ENCODE results near the gene RAP1GAP2. TPM values are rescaled to one million over a fixed set of nuclear protein-coding genes. Genes with fewer than 3 reads are reported as not detected.
"Not testable (repeated sequence)": the region's sequence is repeated elsewhere in the genome, so short reads cannot be mapped to it uniquely, and the experiment has no call there.

Gene RAP1GAP2
- polyA plus RNA-seq, 1 donor, result 21.3 TPM

DNA sequence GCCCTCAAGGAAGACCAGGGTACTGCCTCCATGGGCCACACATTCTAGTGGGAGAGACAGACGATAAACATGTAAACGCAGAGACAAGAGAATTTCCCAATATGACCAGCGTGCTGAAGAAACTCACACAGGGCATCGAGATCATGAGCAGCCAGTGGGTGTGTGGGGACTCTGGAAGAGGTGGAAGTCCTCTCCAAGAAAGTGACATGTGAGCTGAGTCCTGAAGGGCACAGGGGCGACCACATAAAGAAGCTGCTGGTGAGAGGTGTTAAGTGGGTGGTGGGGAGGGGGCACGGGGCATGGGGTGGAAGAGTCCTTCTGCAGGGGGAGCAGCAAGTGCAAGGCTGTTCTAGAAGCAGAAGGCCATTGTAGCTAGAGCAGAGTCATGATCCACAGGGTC, 21.0 kb upstream of the RAP1GAP2 start:
- H3K36me3 ChIP-seq (ENCODE audit: control insufficient read depth, insufficient read depth, low read length), result no peaks in the 10 kb centered on the region
- no peak overlapping the region for H3K27ac ChIP-seq (ENCODE audit: low read length)
- H3K9me3 ChIP-seq (ENCODE audit: control insufficient read depth, low read depth, low read length), result no peaks in the 10 kb centered on the region
- peaks cover 22% of the 10 kb centered on the region for H3K27me3 ChIP-seq (ENCODE audit: control insufficient read depth, insufficient read depth, low read length)
- DNase-seq, result peak in 1 of 2 donors; percentile 36
- whole genome bisulfite sequencing (ENCODE audit: insufficient coverage, low lambda C conversion rate), result no CpG with 5 or more reads among the region's 6 CpGs
- H3K4me1 ChIP-seq (ENCODE audit: control insufficient read depth, insufficient read depth, low read length), result peaks cover 6% of the 10 kb centered on the region
- no peak overlapping the region for H3K4me3 ChIP-seq (ENCODE audit: low read length)

DNA sequence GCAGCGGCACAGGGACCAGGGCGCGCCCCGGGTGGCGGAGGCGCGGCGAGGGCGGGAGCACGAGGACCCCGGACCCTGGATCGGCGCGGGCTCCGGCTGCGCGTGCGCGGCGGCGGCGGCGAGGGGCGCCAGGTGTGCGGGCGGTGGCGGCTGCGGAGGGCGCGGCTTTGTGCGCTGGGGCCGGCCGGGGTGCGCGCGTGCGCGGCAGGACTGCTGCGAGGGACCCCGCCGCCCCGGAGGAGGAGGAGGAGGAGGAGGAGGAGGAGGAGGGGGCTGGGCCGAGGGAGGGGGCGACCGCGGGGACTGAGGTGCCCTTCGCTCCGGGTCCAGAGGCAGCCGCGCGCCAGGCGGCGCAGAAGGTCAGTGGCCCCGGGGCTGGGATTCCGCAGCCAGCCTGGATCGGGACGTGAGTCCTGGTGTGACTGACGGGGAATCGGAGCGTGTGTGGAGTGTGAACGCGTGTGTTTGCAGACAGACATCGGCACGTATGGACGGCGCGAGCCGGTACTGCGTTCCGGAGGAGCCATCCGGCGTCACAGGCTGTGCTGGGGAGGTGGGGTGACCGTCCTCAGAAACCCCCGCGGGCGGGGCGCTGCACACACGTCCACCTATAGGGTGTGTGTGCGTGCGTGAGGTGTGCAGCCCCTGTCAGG, 19.5 kb upstream of the RAP1GAP2 start:
- peak; percentile 43 to 84 for DNase-seq
- Histone ChIP-seq H3K27me3 (ENCODE audit: control insufficient read depth, insufficient read depth, low read length) (peaks cover 22% of the 10 kb centered on the region), H3K4me1 (ENCODE audit: control insufficient read depth, insufficient read depth, low read length) (peaks cover 6% of the 10 kb centered on the region), H3K36me3 (ENCODE audit: control insufficient read depth, insufficient read depth, low read length) (no peaks in the 10 kb centered on the region), H3K27ac (ENCODE audit: low read length) (no peak overlapping the region), H3K9me3 (ENCODE audit: control insufficient read depth, low read depth, low read length) (no peaks in the 10 kb centered on the region), H3K4me3 (ENCODE audit: low read length) (peak overlapping the region; percentile 51)
- WGBS (ENCODE audit: insufficient coverage, low lambda C conversion rate), result no CpG with 5 or more reads among the region's 80 CpGs

DNA sequence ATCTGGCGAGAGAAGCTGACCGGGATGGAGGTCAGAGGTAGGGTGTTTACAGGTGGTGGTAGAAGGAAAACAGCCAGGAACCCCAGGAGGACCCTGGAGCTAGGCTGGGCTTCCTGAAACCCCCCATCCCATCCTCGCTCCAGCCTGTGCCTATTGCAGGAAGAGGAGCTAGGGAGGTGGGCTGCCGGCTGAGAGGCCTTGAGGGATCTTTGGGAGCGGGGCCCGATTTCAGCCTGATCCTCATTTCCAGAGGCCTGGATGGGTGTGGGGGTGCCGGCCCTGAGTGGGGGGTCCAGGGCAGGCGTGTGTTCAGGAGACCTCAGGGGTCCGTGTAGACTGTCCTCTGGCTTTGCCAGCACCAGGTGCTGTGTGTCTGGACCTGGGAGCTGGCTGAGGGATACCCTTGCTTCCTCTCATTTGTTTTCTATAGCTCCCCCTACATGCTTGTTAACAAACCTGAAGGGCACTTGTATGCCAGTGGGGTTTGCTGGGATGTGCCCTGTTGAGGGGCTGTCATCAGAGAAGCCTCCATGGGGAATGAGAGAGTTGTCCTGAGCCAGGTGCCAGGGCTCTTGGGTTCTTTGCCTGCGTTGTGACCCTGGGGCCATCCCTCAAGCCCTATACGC, 18.9 kb upstream of the RAP1GAP2 start:
- Histone ChIP-seq H3K4me1 (ENCODE audit: control insufficient read depth, insufficient read depth, low read length) (peaks cover 6% of the 10 kb centered on the region), H3K27me3 (ENCODE audit: control insufficient read depth, insufficient read depth, low read length) (peaks cover 21% of the 10 kb centered on the region), H3K9me3 (ENCODE audit: control insufficient read depth, low read depth, low read length) (no peaks in the 10 kb centered on the region), H3K36me3 (ENCODE audit: control insufficient read depth, insufficient read depth, low read length) (no peaks in the 10 kb centered on the region), H3K4me3 (ENCODE audit: low read length) (peak overlapping the region; percentile 51), H3K27ac (ENCODE audit: low read length) (no peak overlapping the region)
- DNase-seq, result no peak
- no CpG with 5 or more reads among the region's 11 CpGs for WGBS (ENCODE audit: insufficient coverage, low lambda C conversion rate)

DNA sequence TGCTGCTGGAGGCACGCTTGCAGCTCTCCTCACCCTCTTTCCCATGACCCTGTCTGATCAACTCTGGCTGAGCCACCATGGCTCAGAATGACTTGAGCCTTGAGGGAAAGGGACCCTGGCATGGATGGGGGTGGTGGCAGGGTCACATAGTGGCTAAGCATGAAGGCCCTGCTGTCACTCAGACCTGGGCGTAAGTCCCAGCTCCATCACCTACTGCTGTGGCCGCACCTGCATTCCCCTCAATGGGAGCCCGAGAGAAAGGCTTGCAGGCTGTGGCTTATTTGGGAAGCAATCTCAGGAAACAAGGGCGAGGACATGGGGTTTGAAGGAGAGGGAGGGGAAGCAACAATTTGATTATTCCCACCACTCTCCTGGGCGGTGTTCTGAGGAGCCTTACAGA, 17.7 kb upstream of the RAP1GAP2 start:
- no peaks in the 10 kb centered on the region for H3K36me3 ChIP-seq (ENCODE audit: control insufficient read depth, insufficient read depth, low read length)
- H3K27ac ChIP-seq (ENCODE audit: low read length), result no peak overlapping the region
- WGBS (ENCODE audit: insufficient coverage, low lambda C conversion rate), result no CpG with 5 or more reads among the region's 6 CpGs
- H3K4me1 ChIP-seq (ENCODE audit: control insufficient read depth, insufficient read depth, low read length), result peaks cover 6% of the 10 kb centered on the region
- H3K27me3 ChIP-seq (ENCODE audit: control insufficient read depth, insufficient read depth, low read length), result peaks cover 18% of the 10 kb centered on the region
- DNase-seq, result no peak
- no peak overlapping the region for H3K4me3 ChIP-seq (ENCODE audit: low read length)
- no peaks in the 10 kb centered on the region for H3K9me3 ChIP-seq (ENCODE audit: control insufficient read depth, low read depth, low read length)

DNA sequence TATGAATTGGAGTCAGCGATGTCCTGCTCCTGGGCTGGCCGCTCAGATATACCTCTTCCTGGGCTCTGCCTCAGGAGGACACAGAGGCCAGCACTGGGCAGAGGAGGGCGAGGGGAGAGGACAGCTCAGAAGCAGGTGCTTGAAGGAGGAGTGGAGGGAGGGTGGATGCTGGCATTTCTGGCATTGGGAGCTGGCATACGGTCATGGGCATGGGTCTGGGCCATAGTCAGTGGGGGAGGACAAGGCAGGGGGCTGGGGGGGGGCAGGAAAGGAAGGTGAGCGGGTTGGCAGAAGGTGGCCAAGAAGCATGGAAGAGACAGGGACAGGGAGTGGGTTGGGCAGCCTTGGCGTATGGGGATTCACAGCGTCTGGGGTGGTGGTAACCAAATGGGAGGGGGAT, 16.7 kb upstream of the RAP1GAP2 start:
- 100% methylated on average over 1 of the region's 7 CpGs for WGBS (ENCODE audit: insufficient coverage, low lambda C conversion rate)
- Histone ChIP-seq H3K9me3 (ENCODE audit: control insufficient read depth, low read depth, low read length) (peaks cover 4% of the 10 kb centered on the region), H3K4me1 (ENCODE audit: control insufficient read depth, insufficient read depth, low read length) (peaks cover 6% of the 10 kb centered on the region), H3K27me3 (ENCODE audit: control insufficient read depth, insufficient read depth, low read length) (peaks cover 18% of the 10 kb centered on the region), H3K4me3 (ENCODE audit: low read length) (no peak overlapping the region), H3K36me3 (ENCODE audit: control insufficient read depth, insufficient read depth, low read length) (no peaks in the 10 kb centered on the region), H3K27ac (ENCODE audit: low read length) (no peak overlapping the region)
- no peak for DNase-seq

DNA sequence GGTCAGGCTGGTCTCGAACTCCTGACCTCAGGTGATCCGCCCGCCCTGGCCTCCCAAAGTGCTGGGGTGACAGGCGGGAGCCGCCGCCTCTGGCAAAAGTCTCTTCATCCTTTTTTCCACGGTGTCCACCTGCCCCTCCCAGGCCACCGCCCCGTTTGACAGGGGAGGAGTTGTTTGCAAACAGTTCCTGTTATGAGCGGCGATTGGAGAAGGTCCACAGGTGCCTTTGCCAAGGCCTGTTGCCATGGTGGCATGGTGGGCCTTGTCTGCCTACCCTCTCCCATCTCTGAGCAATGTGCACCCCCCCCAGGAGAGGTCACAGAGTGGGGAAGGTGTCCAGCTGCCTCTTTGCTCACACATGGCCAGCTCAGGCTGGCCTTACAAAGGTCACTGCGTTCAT, 16.0 kb upstream of the RAP1GAP2 start:
- no CpG with 5 or more reads among the region's 12 CpGs for WGBS (ENCODE audit: insufficient coverage, low lambda C conversion rate)
- no peak overlapping the region for H3K4me3 ChIP-seq (ENCODE audit: low read length)
- DNase-seq, result no peak
- peaks cover 4% of the 10 kb centered on the region for H3K9me3 ChIP-seq (ENCODE audit: control insufficient read depth, low read depth, low read length)
- H3K27me3 ChIP-seq (ENCODE audit: control insufficient read depth, insufficient read depth, low read length), result peaks cover 18% of the 10 kb centered on the region
- no peaks in the 10 kb centered on the region for H3K36me3 ChIP-seq (ENCODE audit: control insufficient read depth, insufficient read depth, low read length)
- H3K4me1 ChIP-seq (ENCODE audit: control insufficient read depth, insufficient read depth, low read length), result peaks cover 6% of the 10 kb centered on the region
- no peak overlapping the region for H3K27ac ChIP-seq (ENCODE audit: low read length)

DNA sequence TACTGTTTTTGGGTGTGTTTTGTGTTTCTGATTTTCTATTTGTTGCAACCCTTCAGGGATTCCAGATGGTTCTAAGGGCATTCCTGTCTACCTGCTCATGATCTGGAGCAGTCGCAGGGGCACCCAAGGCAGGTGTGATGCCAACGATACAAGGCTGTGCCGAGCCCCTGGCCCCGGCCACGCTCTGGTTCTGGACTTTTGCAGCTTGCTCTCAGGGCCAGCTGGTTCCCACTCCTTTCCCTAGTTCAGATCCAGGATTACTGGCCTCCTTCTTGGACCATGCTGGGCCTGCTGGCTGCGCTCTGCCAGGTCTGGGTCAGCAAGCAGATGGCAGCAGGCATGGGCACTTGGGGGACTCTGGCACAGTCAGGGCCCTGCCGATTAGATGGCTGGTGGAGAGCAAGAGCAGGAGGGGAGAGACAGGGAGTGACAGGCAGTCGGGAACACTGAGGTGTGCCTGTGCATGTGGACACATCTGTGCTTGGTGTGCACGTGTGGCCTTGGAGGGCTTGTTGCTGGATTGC, 15.2 kb upstream of the RAP1GAP2 start:
- Histone ChIP-seq H3K27ac (ENCODE audit: low read length) (no peak overlapping the region), H3K4me1 (ENCODE audit: control insufficient read depth, insufficient read depth, low read length) (peaks cover 6% of the 10 kb centered on the region), H3K4me3 (ENCODE audit: low read length) (no peak overlapping the region), H3K36me3 (ENCODE audit: control insufficient read depth, insufficient read depth, low read length) (no peaks in the 10 kb centered on the region), H3K9me3 (ENCODE audit: control insufficient read depth, low read depth, low read length) (peaks cover 4% of the 10 kb centered on the region), H3K27me3 (ENCODE audit: control insufficient read depth, insufficient read depth, low read length) (peaks cover 14% of the 10 kb centered on the region)
- no CpG with 5 or more reads among the region's 9 CpGs for WGBS (ENCODE audit: insufficient coverage, low lambda C conversion rate)
- no peak for DNase-seq

DNA sequence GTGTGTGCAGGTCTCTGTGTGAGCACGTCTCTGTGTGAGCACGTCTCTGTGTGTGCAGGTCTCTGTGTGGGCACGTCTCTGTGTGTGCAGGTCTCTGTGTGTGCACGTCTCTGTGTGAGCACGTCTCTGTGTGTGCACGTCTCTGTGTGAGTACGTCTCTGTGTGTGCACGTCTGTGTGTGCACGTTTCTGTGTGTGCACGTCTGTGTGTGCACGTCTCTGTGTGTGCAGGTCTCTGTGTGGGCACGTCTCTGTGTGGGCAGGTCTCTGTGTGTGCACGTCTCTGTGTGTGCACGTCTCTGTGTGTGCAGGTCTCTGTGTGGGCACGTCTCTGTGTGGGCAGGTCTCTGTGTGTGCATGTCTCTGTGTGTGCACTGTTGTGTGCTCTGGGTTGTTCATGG, 14.6 kb upstream of the RAP1GAP2 start:
- WGBS (ENCODE audit: insufficient coverage, low lambda C conversion rate), result no CpG with 5 or more reads among the region's 15 CpGs
- not testable (repeated sequence) for H3K4me1 ChIP-seq (ENCODE audit: control insufficient read depth, insufficient read depth, low read length); H3K36me3 ChIP-seq (ENCODE audit: control insufficient read depth, insufficient read depth, low read length); H3K4me3 ChIP-seq (ENCODE audit: low read length); H3K9me3 ChIP-seq (ENCODE audit: control insufficient read depth, low read depth, low read length); H3K27ac ChIP-seq (ENCODE audit: low read length); DNase-seq
- peaks cover 10% of the 10 kb centered on the region for H3K27me3 ChIP-seq (ENCODE audit: control insufficient read depth, insufficient read depth, low read length)

DNA sequence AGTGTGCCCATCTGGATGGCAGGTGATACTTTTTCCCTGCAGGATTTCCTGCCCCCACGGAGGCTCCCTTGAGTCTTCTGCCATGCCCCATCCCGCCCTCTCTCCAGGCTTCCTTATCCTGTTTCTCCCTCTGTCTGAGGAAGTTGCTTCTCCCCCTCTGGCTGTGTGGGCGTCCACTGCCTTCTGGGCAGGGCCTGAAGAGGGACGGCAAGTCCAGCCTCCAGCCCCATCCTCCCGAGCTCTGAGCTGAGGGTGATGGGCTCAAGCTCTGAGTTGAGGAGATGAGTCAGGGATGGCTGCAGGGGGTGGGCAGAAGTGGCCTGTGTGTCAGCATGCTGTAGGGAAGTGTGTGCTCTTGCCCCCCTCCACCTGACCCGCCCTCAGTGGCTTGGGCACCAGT, 14.2 kb upstream of the RAP1GAP2 start:
- Histone ChIP-seq H3K36me3 (ENCODE audit: control insufficient read depth, insufficient read depth, low read length) (no peaks in the 10 kb centered on the region), H3K27me3 (ENCODE audit: control insufficient read depth, insufficient read depth, low read length) (peaks cover 7% of the 10 kb centered on the region), H3K27ac (ENCODE audit: low read length) (no peak overlapping the region), H3K9me3 (ENCODE audit: control insufficient read depth, low read depth, low read length) (peaks cover 4% of the 10 kb centered on the region), H3K4me1 (ENCODE audit: control insufficient read depth, insufficient read depth, low read length) (peaks cover 4% of the 10 kb centered on the region), H3K4me3 (ENCODE audit: low read length) (no peak overlapping the region)
- WGBS (ENCODE audit: insufficient coverage, low lambda C conversion rate), result no CpG with 5 or more reads among the region's 6 CpGs
- DNase-seq, result no peak

DNA sequence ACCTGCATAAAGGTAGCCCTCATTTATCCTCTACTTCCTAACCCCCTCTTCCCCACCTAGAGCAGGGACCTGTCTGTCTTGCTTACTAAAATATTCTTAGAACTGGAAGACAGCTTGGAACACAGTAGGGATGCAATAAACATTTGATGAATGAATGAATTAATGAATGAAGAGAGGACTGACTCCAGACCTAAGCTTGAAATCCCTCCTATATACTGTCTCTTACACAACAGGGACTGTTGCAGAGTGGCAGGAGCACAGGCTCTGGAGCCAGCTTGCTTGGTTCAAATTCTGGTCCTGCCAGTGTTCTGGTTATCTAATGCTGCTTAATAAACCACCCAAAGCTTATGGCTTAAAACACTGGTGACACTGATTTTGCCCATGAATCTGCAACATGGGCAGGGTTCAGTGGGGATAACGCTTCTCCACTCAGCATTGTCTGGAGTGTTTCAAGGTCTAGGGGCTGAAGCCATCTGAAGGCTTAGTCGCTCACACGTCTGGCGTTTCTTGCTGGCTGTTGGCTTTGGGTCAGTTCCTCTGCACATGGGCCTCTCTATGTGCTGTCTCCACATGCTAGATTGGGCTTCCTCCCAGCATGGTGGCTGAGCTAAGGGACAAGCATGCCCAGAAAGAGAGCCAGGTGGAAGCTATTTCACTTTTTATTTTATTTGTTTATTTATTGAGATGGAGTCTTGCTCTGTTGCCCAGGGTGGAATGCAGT, 12.8 kb upstream of the RAP1GAP2 start:
- no CpG with 5 or more reads among the region's 4 CpGs for WGBS (ENCODE audit: insufficient coverage, low lambda C conversion rate)
- Histone ChIP-seq H3K9me3 (ENCODE audit: control insufficient read depth, low read depth, low read length) (peaks cover 4% of the 10 kb centered on the region), H3K27ac (ENCODE audit: low read length) (no peak overlapping the region), H3K27me3 (ENCODE audit: control insufficient read depth, insufficient read depth, low read length) (no peaks in the 10 kb centered on the region), H3K36me3 (ENCODE audit: control insufficient read depth, insufficient read depth, low read length) (no peaks in the 10 kb centered on the region), H3K4me3 (ENCODE audit: low read length) (no peak overlapping the region), H3K4me1 (ENCODE audit: control insufficient read depth, insufficient read depth, low read length) (no peaks in the 10 kb centered on the region)
- no peak for DNase-seq

Measured in large intestine (tissue), 3 donors.